ENCODE results near the gene ATAD3C. TPM values are rescaled to one million over a fixed set of nuclear protein-coding genes. Genes with fewer than 3 reads are reported as not detected.

ATAD3C gene
- total and polyA plus RNA-seq, 2 of the 4 experiments (the other 2 are of a cell fraction): not detected

- dilution Hi-C loops (cut with HindIII; ENCODE audit: low sequenced_read_pairs, unreplicated experiment): no loop called here
- H3K9me3 ChIP-seq (ENCODE audit: control insufficient read depth, insufficient read depth, low read length): no peaks in the 10 kb centered on the region
- in situ Hi-C loops (cut with MboI; ENCODE audit: low sequenced_read_pairs): no loop called here
Observed at GRCh38 chr1:1438531-1439381, 10.7 kb upstream of the ATAD3C start.

More at GRCh38 chr1:1438531-1439381, 10.7 kb upstream of the ATAD3C start:
- H2BK20ac ChIP-seq (ENCODE audit: low read depth, low read length): no peak overlapping the region
- peaks cover 7% of the 10 kb centered on the region; the same call in 1 of the 2 replicates for H3K4me1 ChIP-seq (ENCODE audit: control insufficient read depth, insufficient read depth, low read length)
- no peak overlapping the region for H4K91ac ChIP-seq (ENCODE audit: insufficient read depth, low read depth, low read length)
- H2BK120ac ChIP-seq (ENCODE audit: low read depth, low read length): no peak overlapping the region
- H3K79me1 ChIP-seq (ENCODE audit: low read depth in 1 of 2, low read length in 2 of 2): 0 out of 4 replicates have a peak, but pooled peaks cover 0 to 3% of the 10 kb centered on the region in 2 experiments
- H3K4ac ChIP-seq (ENCODE audit: low read depth, low read length): no peak overlapping the region
- H4K8ac ChIP-seq (ENCODE audit: low read depth in 2 of 2, low read length in 2 of 2): no peak overlapping the region
- no peak for TF ChIP-seq NFE2L2 (IDR thresholded peaks at IDR 0.05; ENCODE audit: low read depth, low read length)
- TF ChIP-seq USF2 (IDR thresholded peaks at IDR 0.05; ENCODE audit: low read depth, low read length): no peak
- TF ChIP-seq MAFK (IDR thresholded peaks at IDR 0.05; ENCODE audit: low read depth, low read length): no peak
- no peak for TF ChIP-seq RCOR1 (IDR thresholded peaks at IDR 0.05; ENCODE audit: insufficient replicate concordance, low read length)
- TF ChIP-seq CEBPB (IDR thresholded peaks at IDR 0.05; ENCODE audit: low read depth, low read length): no peak
- TF ChIP-seq SMC3 (IDR thresholded peaks at IDR 0.05; ENCODE audit: low read depth, low read length): no peak
- no peak overlapping the region for H3K4me2 ChIP-seq (ENCODE audit: low read depth, low read length)
- no peak overlapping the region for H3K4me3 ChIP-seq (ENCODE audit: insufficient read depth, low read depth, low read length)
- DNase-seq: no peak
- no peaks in the 10 kb centered on the region for H4K20me1 ChIP-seq (ENCODE audit: insufficient read depth, low read length)
- H3K14ac ChIP-seq (replicated peaks; ENCODE audit: low read depth, low read length): no peak overlapping the region
- no peak overlapping the region for H2BK5ac ChIP-seq (ENCODE audit: low read depth, low read length, poor library complexity, severe bottlenecking)
- 93% methylated on average over 14 of the region's 45 CpGs; no CpG with 5 or more reads in 1 of the 2 experiments for WGBS, 2 experiments (ENCODE audit: extremely low coverage in 2 of 2, insufficient read length in 1 of 2)
- H3K27ac ChIP-seq (ENCODE audit: insufficient read depth, low read length): no peak overlapping the region
- BruUV-seq (replicated peaks): no TSS peak
- no peak overlapping the region for H3K9ac ChIP-seq (ENCODE audit: low read depth, low read length)
- intact Hi-C loops (cut with micrococcal nuclease): no loop called here
- no peak overlapping the region for H3K18ac ChIP-seq (ENCODE audit: low read depth, low read length)
- H4K5ac ChIP-seq (ENCODE audit: low read depth, low read length): no peak overlapping the region
- no peak for ATAC-seq (ENCODE audit: low read depth)
- ChIA-PET CTCF (no interaction called here), POLR2A (ENCODE audit: unreplicated experiment) (no interaction called here)
- H3K36me3 ChIP-seq (ENCODE audit: control insufficient read depth, insufficient read depth, low read length): no peaks in the 10 kb centered on the region
- H3K23ac ChIP-seq (ENCODE audit: low read depth, low read length): no peak overlapping the region
- no peak overlapping the region for H3K56ac ChIP-seq (ENCODE audit: extremely low read depth, insufficient read depth, low read length)
- no peak overlapping the region for H2AK9ac ChIP-seq (replicated peaks; ENCODE audit: low read depth, low read length, poor library complexity)
- no peak overlapping the region for H2BK15ac ChIP-seq (ENCODE audit: low read depth, low read length)
- 0 out of 2 replicates have a peak, but pooled peaks cover 7% of the 10 kb centered on the region for H3K9me1 ChIP-seq (ENCODE audit: insufficient read depth, low read length)
- no peaks in the 10 kb centered on the region; the same call in 1 of the 2 replicates for H3K27me3 ChIP-seq (ENCODE audit: control insufficient read depth, insufficient read depth, low read length)
- H2AFZ ChIP-seq (replicated peaks; ENCODE audit: low read length, poor library complexity): no peak overlapping the region
- H2AK5ac ChIP-seq (ENCODE audit: low read depth, low read length): no peak overlapping the region
